ENCODE results near the gene PADI3.

GRCh38 chr1:17232759-17233661 is 15.9 kb upstream of the PADI3 start:
- TF ChIP-seq CTCF (IDR thresholded peaks at IDR 0.05) (no peak), EP300 (IDR thresholded peaks at IDR 0.05) (no peak)
